GM23248 (cell line): ENCODE data around the gene OR51B2.

Experiments used
- EZH2 ChIP-seq: fragments of 200-600 bp; sonication (generic); IDR thresholded peaks from 2 replicates; pipeline ENCODE4 v1.6.1; 2018; ENCODE audit warnings: antibody characterized with exemption, mild to moderate bottlenecking; ENCODE audit not compliant: insufficient read depth, poor library complexity, severe bottlenecking
- EZH2phosphoT487 ChIP-seq: fragments of 200-600 bp; sonication (generic); IDR thresholded peaks from 2 replicates; pipeline ENCODE4 v1.6.1; 2018; ENCODE audit warnings: antibody characterized with exemption, moderate library complexity, mild to moderate bottlenecking, low read depth; ENCODE audit not compliant: insufficient read depth

- no peak for TF ChIP-seq EZH2
- no peak for TF ChIP-seq EZH2phosphoT487
These were observed 38.3 kb downstream of the OR51B2 start for GRCh38 chr11:5285703-5286340.
